Brain microvascular endothelial cell (primary cell): ENCODE measurements around the gene TBCEL.

Experiments used
- DNase-seq: peaks from one replicate; pipeline ENCODE4 v3.0.0-alpha.2; 2020
- H3K27ac ChIP-seq: fragments of 250-450 bp; sonication (Bioruptor Pico); 2 replicates; pipeline ENCODE4 v1.5.1; 2020; ENCODE audit warnings: mild to moderate bottlenecking, moderate library complexity
- H3K27me3 ChIP-seq: fragments of 250-450 bp; sonication (Bioruptor Pico); replicated peaks from 2 replicates; pipeline ENCODE4 v1.5.1; 2020; ENCODE audit warnings: mild to moderate bottlenecking
- H3K36me3 ChIP-seq: fragments of 250-450 bp; sonication (Bioruptor Pico); replicated peaks from 2 replicates; pipeline ENCODE4 v1.5.1; 2020; ENCODE audit warnings: mild to moderate bottlenecking
- H3K4me3 ChIP-seq: 2 replicates; pipeline ENCODE4 v1.5.1; 2011; ENCODE audit warnings: low read depth, mild to moderate bottlenecking, control low read depth, low read length, moderate library complexity
- in situ Hi-C: cut with HindIII; loops from 2 replicates; pipeline ENCODE4 v1.10.0; 2017; ENCODE audit warnings: low sequenced_read_pairs, low pct_ligation_motif_present
- TF ChIP-seq, protein P1 (sequence below): IDR thresholded peaks from 2 replicates; pipeline ENCODE4 v1.5.1; 2011; ENCODE audit warnings: low read depth, mild to moderate bottlenecking, moderate library complexity, low read length, control low read depth, inconsistent platforms; ENCODE audit errors: missing control alignments

Gene TBCEL

DNA sequence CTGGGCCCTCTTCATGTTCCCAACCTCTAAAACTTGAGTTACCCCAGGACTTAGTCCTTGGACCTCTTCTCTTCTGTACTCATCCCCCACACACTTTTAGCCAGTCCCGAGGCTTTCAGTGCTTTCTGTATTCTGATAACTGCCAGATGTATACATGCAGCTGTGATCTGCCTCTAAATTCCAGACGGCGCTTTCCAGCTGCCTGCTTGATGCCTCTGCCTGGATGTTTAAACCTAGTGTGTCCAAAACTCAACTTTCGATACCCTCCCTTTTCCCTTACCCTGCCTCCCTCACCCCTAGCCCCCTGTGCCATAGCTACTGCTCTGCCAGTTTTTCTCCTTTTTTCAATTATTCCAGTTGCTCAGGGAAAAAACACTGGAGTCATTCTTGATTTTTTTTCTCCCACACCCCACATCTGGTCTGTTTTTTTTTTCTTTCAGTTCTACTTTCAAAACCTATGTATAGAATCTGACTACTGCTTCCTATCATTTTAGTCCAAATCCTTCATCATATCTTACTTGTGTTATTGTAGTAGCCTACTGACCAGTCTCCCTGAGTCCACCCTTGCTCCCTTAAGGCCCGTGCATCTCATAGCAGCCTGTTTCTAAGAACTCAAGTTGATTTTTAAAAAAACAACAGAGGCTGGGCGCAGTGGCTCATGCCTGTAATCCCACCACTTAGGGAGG is 44.2 kb downstream of the TBCEL start:
- no peak overlapping the region for H3K27ac ChIP-seq
- H3K27me3 ChIP-seq = no peaks in the 10 kb centered on the region
- DNase-seq = no peak
- H3K36me3 ChIP-seq = no peaks in the 10 kb centered on the region
- TF ChIP-seq, protein P1, sequence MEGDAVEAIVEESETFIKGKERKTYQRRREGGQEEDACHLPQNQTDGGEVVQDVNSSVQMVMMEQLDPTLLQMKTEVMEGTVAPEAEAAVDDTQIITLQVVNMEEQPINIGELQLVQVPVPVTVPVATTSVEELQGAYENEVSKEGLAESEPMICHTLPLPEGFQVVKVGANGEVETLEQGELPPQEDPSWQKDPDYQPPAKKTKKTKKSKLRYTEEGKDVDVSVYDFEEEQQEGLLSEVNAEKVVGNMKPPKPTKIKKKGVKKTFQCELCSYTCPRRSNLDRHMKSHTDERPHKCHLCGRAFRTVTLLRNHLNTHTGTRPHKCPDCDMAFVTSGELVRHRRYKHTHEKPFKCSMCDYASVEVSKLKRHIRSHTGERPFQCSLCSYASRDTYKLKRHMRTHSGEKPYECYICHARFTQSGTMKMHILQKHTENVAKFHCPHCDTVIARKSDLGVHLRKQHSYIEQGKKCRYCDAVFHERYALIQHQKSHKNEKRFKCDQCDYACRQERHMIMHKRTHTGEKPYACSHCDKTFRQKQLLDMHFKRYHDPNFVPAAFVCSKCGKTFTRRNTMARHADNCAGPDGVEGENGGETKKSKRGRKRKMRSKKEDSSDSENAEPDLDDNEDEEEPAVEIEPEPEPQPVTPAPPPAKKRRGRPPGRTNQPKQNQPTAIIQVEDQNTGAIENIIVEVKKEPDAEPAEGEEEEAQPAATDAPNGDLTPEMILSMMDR = no peak
- in situ Hi-C loops = no loop called here
- H3K4me3 ChIP-seq = no peak overlapping the region

DNA sequence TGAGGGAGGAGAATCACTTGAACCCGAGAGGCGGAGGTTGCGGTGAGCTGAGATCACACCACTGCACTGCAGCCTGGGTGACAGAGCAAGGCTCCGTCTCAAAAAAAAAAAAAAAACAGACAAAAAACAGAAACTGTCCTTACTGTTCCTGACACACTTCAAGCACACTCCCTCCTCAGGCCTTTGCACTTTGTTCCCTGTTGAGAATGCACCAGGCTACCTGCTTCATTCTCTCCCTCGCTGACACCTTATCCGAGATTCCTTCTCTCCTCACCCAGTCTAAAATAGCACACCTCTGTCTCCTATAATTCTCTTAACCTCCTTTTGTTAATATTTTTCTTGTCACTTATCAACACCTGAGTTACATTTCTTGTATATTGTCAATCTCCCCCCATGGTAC is 44.9 kb downstream of the TBCEL start:
- in situ Hi-C loops = no loop called here
- H3K4me3 ChIP-seq = no peak overlapping the region
- no peak for DNase-seq
- no peak overlapping the region for H3K27ac ChIP-seq
- no peaks in the 10 kb centered on the region for H3K36me3 ChIP-seq
- no peaks in the 10 kb centered on the region for H3K27me3 ChIP-seq
- TF ChIP-seq, protein P1 = no peak

DNA sequence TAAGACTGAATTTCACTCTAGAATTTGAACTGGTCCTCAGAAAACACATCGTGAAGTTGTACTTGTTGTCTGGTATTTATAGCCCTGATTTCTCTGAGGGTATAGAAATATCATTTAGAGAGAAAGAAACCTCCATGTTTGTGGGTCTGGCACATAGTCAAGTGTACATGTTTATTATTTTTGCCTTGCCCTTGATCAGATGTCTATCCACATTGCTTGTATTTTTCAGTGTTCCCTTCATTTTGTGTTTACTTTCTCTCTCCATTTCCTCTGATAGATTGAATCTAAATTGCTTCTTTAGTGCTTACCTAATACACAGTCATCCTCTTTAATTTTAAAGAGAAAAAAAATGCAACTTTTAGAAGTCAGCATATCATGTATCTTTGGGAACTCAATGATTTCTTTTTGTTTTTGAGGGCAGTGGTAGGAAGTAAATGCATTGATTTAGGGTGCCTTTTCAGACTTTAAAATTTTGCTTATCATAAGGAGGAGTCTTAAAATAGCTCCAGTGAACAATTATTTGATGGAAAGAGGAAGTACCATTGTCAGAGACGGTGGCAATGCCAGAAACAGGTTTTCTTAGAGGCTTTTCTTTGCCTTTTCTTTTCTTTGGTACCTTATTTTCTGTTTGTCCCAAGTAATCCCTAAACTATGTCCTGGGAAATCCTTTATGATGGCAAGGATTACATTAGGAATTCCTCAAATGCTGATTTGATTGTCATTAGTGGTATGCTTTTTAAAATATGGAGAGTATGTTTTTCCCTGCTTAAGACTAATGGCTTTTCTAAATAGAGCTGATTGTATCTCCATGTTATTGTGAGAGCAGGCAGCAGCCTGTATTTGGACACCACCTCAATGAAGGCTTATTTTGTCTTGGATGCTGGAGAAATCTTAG is 47.3 kb downstream of the TBCEL start:
- in situ Hi-C loops = no loop called here
- Histone ChIP-seq H3K4me3 (no peak overlapping the region), H3K27me3 (no peaks in the 10 kb centered on the region), H3K27ac (no peak overlapping the region), H3K36me3 (no peaks in the 10 kb centered on the region)
- TF ChIP-seq, protein P1 = no peak
- DNase-seq = no peak

DNA sequence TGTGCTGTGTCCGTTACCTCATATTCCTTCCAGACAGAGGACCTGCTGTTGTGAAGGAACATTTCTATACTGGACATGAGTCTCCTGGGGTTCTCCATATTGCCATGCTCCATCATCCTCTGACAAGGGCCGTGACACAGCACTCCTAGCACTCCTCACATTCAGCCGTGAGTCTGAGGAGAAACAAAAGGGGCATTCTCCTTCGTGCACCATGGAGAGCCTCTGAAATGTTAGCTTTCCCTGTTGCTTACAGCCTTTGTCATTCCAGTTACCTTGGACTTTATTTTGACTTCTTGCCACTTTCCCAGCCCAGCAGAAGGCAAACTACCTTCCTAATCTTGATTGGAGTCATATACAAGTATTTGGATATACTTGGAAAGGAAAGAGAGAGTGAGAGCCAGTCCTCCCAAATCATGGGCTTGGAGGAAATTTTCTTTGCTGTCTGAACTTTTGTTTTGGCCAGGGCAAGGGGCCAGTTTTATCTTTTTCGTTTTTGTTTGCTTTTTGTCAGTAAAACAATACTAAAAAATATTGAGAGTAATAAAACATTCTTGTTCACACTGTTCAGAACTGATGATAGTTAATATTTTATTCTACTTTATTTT is 48.0 kb downstream of the TBCEL start:
- TF ChIP-seq, protein P1 = no peak
- DNase-seq = no peak
- Histone ChIP-seq H3K27ac (no peak overlapping the region), H3K4me3 (no peak overlapping the region), H3K36me3 (no peaks in the 10 kb centered on the region), H3K27me3 (no peaks in the 10 kb centered on the region)
- in situ Hi-C loops = no loop called here

DNA sequence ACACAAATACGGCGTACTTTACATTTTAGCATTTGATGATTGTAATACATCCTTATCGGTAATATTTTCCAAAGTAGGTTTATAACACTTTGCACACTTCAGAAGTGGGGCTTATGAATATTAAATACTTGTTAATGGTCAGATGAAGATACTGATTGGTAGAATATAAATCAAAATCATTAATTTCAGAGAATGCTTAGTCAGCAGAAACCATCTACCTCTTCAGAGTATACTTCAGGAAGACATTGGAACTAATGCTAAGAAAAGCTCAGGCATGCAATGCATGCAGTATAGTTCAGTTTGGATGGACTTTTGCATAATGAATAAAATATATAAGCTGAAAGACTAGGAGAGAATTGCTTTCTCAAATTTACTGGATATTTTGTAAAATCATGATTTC is 57.4 kb downstream of the TBCEL start:
- TF ChIP-seq, protein P1 = no peak
- in situ Hi-C loops = no loop called here
- no peak overlapping the region for H3K27ac ChIP-seq
- H3K27me3 ChIP-seq = no peaks in the 10 kb centered on the region
- DNase-seq = no peak
- H3K4me3 ChIP-seq = no peak overlapping the region
- H3K36me3 ChIP-seq = no peaks in the 10 kb centered on the region
